NCI-H2107 treated with DMSO at 0.1 percent for 48 hours (cell line): ENCODE data around the gene LMTK2.

Experiments used
- DNase-seq: peaks from one replicate; lab custom pipeline; 2025; ENCODE audit not compliant: unreplicated experiment; lab: John Stamatoyannopoulos, UW

LMTK2 gene

DNA sequence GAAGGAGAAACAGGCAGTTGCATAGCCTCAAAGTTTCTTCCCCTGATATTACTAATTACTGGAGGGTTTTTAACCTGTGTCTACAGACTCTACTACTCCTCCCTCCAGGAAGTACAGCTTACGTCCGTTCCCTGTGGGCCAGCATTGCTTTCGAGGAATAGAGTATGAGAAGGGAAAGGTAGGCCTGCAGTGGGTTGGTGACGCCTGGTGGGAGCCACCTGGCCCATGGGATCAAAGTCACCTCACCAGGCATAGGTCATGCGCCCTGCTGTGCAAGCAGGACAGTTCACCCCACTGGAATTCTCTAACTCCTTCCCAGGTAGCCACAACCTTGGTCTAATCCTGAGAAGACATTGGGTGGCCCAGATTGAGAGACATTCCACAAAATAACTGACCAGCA, 29.8 kb downstream of the LMTK2 start:
- DNase-seq: no peak

DNA sequence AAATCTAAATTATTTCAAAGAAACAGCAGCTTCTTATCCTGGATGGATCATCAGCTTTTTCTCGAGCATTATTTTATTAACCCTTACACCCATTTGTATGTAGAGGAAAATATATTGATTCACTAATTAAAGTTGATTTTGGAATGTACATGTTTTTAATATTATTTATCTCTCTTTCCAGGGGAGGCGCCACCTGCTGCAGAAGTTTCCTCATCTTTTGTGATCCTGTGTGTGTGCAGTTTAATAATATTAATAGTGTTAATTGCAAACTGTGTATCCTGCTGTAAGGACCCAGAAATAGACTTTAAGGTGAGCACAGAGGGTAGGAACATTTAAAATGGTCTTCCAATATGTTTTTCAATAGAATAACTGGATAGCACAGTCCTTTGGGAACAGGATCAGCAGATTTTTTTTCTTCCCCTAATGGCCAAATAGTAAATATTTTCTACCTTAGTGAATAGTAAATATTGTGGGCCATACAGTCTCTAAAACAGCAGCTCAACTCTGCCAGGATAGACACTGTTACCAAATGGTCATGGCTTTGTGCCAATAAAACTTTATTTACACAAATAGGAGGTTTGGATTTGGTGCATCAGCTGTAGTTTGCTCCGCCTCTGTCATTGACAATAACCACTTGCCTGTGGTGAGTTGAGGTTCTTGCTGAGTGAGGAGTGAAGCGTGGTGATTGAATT, 30.6 kb downstream of the LMTK2 start:
- no peak for DNase-seq

DNA sequence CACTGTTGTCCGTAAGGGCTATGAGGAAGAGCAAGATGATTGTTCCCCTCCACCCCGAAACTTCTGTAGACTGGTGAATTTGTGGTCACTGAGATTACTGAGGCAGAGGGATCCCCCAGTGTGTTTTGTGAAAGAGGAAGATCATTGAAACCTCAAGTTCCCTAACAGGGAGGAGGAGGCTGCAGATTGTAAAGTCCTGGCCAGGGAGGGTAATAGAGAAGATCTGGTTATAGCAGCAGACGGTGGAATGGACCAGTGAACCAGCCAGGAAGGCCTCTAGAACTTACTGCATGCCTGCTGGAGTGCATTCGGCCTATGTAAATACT, 31.1 kb downstream of the LMTK2 start:
- DNase-seq: no peak

DNA sequence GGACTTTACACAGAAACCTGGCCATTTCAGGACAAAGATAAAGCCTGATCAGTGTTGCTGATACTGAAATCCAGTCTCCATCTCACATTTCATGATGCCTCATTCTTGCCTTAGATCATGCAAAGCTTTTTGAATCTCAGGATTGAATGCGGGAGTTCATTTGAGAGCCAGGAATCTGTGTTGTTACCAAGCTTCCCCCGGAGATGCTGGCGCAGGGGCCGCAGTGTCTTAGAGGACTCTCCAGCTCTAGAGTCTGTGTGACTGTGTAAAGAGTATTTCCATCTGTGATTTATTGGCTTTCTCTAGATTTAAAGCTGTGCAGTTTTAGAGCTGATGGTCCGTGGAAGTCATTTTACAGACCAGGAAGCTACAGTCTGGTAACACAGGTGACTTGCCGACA, 32.0 kb downstream of the LMTK2 start:
- no peak for DNase-seq

DNA sequence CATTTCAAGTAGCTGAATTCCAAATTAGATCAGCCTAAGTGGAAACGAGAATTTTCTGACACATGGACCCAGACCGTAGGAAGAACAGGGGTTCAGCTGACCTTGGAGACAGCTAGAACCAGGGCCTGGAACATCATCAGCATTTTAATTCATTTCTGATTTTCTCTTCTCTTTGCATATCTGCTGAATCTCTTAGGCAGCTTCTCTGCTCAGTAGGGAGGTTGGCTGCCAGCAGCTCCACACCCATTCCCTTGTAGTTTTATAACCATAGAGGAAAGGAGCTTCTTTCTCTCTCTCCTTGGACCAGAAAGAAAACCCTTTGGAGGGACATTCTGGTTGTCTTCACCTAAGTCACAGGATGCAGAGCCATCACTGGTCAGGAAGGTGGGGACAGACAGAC, 36.0 kb downstream of the LMTK2 start:
- no peak for DNase-seq

DNA sequence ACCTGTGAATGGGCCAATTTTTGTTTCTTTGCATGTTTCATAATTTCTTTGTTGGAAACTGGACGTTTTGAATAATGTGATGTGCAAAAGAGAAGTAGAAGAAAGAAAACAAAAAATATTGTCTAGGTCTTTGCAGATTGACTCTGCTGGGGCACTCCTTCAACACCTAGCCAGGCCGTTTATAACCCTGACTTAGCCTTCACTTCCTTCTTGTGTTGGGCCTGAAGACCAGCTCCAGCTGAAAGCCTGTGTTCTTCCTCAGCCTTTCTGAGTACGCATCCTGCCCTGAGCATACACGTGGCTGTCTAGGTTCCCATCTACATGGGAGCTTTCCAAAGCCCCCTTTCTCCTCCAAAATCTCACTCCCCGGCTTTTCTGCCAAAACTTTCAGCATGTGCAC, 41.9 kb downstream of the LMTK2 start:
- no peak for DNase-seq

DNA sequence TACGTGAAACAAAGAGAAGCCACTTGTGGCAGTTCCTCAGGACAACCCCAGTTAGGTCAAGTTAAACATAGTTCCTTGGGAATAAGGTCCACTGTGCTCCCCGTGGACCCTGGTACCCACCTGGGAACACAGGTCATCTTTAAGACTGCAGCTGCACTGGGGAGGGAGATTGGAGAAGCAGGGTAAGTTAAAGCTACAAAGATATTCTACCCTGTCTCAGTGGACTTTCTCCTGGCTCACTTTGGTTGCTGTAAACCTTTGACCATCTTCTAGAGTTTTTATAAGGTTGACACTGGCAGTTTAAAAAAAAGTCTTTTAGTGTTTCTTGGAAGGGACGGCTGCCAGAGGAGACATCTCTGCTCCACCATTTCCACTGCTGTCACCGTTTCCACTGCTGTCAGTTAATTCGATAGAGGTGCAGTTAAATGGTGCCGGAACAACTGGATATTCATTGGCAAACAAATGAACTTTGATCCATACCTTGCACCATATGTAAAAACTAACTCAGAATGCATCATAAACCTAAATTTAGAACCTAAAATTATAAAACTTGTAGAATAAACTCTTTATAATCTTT, 42.5 kb downstream of the LMTK2 start:
- no peak for DNase-seq

DNA sequence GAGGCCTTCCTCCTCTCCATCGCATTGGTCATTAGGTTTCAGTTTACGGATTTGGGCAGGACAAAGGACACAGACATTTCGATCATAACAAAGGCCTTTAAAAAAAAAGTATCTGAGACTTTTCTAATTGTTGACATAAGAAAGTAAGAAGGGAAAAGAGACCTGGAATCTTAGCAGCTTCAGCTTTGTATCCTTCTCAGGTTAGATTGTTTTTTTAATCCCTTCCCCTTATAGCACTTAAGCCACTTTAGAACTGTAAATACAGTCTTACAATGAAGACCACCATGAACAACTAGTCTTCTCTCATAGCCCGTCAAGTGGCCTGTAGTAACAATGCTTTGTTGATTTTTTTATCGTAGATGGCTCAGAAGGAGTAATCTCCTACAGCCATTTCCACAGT, 45.2 kb downstream of the LMTK2 start:
- DNase-seq: no peak

DNA sequence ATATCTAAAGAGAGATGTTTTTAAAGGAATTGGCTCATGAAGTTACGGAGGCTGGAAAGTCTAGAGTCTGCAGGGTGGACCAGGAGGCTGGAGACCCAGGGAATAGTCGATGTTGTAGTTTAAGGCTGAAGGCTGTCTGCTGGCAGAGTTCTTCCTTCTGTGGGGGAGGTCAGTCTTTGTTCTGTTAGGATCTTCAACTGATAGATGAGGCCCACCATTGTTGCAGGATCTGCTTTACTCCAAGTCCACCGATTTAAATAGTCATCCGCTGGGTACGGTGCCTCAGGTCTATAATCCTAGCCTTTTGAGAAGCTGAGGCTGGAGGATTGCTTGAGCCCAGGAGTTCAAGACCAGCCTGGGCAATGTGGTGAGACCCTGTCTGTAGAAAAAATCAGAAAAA, 50.0 kb downstream of the LMTK2 start:
- no peak for DNase-seq

DNA sequence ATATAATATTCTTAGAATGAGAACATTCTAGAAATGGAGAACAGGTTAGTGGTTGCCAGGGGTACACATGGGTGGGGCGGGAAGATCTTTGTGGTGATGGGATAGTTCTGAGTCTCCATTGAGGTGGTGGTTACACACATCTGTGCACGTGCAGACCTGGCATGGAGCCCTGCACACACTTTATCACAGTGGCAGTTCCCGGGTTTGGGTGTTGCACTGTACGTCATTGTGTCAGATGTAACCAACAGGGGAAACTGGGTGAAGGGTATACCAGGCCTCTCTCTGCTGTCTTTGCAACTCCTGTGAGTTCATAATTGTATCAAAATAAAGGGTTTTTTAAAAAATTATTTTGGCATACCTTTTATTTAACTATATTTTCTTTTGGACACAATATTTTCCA, 51.1 kb downstream of the LMTK2 start:
- no peak for DNase-seq

DNA sequence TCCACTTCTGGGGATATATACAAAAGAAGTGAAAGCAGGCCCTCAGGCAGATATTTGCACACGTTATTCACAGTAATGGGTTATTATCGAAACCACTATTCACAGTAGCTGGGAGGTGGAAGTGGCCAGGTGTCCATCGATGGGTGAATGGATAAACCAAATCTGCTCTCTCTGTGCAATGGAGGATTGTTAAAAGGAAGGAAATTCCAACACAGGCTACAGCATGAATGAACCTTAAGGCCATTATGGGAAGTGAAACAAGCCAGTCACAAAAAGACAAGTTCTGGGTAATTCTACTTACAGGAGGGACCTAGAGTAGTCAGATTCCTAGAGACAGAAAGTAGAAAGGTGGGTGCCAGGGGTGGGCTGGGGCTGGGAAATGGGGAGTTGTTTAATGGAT, 56.1 kb downstream of the LMTK2 start:
- DNase-seq: no peak

DNA sequence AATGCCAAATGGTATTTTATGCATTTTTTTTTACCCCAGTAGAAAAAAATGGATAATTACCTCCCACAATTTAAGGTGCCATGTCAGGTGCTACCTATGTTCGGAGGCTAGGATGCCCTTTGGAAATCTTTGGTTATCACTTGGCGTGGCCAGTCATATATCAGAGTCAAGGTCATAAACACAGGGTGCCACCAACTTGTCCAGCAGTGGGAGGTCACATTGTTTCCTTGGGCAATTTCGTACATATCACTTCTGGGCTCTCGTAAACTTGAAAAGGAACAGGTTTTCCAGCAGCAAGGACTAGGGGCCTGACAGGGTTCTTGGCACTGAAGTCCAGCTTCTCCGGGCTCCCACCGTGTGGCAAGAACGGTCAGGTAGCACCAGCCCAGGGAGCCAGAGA, 56.6 kb downstream of the LMTK2 start:
- DNase-seq: no peak

DNA sequence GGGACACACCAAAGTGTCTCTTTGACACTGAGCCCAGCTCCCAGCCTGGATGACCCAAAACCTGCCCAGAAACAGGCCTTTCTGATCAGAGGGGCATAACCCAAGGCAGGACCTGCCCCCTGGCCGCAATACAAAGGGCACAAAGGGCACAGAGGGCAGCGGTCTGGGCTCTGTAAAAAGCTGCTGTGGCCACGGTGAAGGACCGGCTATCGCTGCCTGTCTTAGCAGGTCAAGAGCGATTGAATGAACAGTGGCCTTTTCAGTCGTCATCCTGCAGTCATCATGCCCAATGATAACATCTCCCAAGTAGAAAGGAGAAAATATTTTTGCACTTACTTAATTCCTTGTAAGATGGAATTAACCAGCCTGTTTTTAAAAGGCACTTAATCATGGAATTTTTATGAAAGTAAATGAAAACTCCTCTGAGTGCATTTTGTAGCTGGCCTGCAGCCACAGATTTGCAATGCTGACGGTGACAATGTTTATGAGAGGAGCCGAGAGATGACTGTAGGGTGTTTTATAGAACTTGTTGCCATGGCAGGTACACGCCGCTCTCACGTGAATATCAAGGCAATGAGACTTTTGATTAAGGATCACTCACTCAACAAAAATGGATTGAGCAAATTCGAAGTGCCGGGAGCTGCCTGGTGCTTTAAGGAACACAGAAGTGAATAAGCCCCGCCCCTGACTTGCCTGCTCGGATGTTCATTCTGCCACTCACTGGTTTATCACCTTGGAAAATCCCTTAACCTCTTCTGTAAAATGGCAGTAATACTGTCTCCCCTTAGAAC, 57.2 kb downstream of the LMTK2 start:
- no peak for DNase-seq

DNA sequence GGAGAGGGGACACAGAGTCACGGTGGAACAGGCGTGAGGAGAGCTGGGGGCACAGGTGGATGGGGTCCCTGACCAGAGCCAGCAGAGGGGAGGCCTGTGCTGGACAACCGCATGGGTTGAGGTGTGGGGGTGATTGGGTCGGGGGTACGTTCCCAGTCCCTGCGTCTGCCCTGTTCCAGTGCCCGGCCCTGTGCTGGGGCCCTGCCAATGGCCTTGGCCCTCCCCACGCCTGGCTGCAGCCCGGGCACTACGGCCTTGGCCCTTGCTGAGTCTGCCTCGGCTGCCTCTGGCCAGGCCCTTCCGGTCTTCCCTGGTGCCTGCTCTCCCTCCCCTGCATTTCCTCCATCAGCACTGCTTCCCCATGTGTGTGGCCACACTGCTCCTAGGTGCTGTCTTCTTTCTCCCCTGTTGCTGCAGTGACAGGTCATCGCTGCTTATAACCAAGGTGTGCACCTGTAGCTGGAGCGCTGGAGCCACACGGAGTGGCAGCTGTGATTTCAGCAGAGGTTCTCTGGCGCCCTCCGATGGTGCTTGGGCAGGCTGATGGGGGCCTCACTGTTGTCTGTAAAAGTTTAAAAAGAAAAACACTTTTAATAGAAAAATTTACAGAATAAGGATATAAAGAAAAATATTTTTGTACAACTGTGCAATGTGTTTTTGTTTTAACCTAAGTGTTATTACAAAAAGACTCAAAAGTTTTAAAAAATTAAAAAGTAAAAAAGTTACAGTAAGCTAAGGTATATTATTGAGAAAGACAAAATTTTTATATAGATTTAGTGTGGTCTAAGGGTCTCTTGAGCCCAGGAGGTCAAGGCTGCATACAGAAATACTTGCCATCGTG, 59.4 kb downstream of the LMTK2 start:
- peak; percentile 54 for DNase-seq

DNA sequence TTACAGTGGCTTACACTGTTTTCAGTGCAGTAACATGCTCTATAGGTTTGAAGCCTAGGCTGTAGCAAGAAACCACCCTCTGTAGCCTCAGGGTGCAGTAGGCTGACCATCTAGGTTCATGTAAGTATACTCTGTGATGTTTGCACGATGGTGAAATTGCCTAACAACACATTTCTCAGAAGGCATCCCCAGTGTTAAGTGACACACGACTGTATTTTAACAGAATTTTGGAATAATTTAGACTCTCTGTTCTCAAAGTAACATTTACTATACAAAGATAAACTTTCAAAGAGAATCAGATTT, 60.0 kb downstream of the LMTK2 start:
- DNase-seq: no peak

DNA sequence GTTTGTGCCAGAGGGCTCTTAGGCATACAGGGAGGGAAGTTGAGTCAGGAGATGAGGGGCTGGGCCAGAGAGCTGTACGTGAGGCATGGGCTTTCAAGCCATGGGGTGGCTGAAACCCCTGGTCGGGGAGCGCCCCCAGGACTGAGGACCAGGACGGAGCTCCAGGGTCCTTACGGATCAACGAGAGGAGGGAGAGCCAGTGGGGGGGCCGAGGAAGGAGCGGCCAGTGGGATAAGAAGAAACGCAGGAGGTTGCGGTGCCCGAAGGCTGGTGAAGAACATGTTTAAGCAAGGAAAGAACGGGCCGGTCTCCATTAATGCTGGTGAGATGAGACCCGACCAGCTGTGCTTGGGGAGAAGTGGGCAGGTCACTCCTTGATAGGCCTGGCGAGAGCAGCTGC, 61.0 kb downstream of the LMTK2 start:
- DNase-seq: no peak

DNA sequence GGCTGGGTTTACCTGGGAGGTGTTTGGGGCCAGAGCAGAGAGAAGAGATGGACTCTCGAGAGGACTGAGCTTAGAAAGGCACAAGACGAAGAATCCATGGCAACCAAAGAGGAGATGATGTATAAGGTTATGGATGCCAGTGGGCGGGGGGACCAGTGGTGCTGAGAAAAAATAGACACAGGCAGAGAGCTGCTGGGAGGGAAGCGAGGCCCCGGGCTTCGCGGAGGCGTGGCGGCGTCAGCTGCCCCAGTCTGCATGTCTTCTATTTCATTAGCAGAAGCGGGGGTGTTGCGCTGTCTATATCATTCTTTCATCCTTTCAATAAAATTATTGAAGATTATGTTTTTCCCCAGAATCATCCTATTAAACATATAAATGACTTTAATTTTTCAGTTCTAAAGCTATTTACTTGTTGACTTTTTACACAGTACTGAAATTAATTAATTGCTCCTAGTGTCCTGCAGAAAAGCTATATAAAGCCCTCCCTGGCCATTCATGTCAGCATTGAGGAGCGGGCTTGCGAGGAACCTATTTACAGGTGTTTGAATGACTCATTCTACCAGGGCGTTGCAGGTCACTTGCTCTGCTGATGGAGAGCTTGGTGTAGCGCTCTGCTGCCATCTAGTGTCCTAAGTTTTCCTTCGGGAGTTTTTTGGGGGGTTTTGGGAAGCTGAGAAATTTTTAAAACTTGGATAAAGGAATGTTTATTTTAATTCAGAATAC, 61.7 kb downstream of the LMTK2 start:
- DNase-seq: peak; percentile 71

DNA sequence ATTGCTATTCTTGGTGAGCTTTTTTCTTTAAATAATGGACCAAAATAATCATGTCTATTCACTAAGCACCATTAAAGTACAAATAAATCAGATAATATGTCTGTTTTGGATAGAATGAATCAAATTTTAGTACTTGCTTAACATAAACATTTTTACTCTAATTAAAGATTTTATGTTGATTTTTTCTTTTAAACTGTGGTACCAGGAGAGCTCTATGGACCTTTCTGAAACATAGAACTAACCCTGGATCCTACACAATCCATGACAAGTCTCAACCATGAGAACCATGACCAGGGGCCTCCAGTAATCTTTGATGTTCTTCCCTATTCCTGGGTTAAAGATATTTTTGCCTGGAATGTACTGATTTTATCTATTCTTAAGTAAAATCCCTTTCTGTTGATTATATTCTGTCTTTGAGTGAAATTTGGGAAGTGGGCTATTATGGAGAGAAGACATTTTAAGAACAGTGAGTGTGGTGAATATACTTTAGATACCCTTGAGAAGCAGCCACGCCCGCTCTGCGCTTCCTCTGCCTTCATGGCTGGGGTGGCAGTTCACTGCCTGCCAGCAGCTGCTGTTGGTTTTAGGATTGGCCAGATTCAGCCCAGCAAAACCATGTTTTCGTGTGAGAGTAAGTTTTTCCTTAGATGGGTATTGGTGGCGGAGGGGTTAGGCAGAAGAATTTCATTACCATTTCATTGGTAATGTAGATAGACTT, 62.4 kb downstream of the LMTK2 start:
- no peak for DNase-seq

DNA sequence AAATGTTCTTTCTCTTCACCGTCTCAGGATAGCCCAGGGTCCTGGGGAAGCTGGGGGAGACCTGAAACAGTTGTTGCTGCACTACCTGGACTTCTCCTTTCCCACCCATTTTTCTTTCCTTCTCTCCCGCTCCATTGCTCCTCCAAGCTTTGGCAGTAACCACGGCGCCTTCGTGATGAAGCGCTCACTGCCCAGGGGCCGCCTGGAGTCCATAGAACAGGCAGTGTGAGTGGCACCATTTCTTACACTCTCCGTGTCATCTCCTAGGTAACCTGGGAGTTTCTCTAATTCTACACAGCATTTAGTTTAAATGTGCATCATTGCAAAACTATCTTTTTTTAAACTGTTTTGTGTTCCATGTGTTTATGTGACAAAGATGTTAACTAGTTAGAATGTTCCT, 64.3 kb downstream of the LMTK2 start:
- no peak for DNase-seq

DNA sequence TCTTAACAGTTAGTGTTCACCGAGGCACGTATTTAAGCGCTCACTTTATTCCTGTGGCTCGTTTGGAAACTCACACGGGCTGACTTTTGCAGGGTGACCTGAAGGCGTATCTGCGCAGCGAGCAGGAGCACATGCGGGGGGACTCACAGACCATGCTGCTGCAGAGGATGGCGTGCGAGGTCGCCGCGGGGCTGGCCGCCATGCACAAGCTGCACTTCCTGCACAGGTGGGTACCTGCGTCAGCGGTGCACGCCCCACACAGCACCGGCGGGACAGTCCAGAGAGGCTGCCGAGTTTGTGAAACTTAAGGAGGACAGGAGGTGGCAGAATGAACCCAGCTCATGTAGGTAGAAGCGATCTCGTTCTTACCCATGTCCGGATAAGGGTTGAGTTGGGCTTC, 64.8 kb downstream of the LMTK2 start:
- DNase-seq: no peak
